GM12892 (cell line): ENCODE results near the gene DNAJC17.

Experiments used
- POLR2A ChIP-seq: IDR thresholded peaks from 2 replicates; pipeline ENCODE4 v1.6.1; 2011; ENCODE audit warnings: low read depth, low read length, control low read depth
- TAF1 ChIP-seq: IDR thresholded peaks from 2 replicates; pipeline ENCODE4 v1.6.1; 2011; ENCODE audit warnings: low read depth, mild to moderate bottlenecking, control low read depth, low read length, borderline replicate concordance

DNA sequence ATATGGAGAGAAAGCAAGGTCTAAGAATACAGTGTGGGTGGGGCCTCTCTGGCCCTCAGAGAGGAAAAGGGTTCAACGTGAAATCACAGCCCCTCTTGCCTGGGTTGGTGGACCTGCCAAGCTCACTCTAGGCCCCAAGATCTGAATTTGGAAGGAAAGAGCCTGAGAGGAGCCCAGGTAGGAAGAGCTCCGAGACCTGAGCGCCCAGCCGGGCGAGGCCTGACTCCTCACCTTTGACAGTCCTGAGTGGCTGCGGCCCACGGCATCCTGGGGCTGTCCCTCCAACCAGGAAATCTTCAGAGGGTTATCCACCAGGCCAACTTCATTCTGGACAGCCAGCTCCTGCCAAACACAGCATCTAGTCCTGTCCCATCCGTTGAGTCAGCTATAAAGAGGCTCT is 33.8 kb downstream of the DNAJC17 start:
- no peak for TF ChIP-seq TAF1
- TF ChIP-seq POLR2A, result no peak
